ENCODE measurements around the gene GPRC5A. TPM values are rescaled to one million over a fixed set of nuclear protein-coding genes. Genes with fewer than 3 reads are reported as not detected.

GPRC5A gene
- total RNA-seq, 1 experiment from 2014 or later: 468 TPM

DNA sequence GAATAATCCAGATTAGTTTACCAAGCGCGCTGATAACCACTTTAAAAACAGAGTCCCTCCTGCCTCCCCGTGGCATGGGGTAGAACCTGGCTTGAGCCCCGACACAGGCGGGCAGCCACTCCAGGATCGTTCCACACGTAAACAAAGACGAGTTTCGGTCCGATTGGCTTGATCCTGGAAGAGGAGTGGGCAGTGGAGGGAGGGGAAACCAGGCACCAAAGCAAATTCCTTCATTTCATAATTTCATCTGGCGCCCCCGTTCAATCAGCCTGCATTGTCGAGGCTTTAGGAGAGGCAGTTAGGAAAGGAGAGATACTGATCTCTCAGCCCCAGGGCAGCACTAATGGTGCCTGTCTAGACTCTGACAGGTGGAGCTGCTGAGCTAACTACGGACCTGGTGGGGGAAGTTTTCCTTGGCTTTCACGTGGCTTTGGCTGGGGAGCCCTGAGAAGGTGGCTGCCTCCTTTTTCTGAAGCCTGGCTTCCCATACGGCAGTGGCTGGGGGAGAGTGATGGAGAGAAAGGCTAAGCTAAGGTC is 751 bp upstream of the GPRC5A start:
- Histone ChIP-seq H3K4me2 (peak overlapping the region; percentile 88), H3F3A (ENCODE audit: insufficient read depth, low read depth) (peaks cover 44% of the 10 kb centered on the region), H3K36me3 (ENCODE audit: low read depth) (peaks cover 31% of the 10 kb centered on the region), H3K79me2 (ENCODE audit: low read depth) (peaks cover 60% of the 10 kb centered on the region), H3K9me3 (ENCODE audit: insufficient read depth, low read depth) (no peaks in the 10 kb centered on the region), H3K27ac (peak overlapping the region; percentile 93), H2AFZ (no peak overlapping the region), H3K27me3 (ENCODE audit: insufficient read depth, low read depth) (no peaks in the 10 kb centered on the region), H3K9me2 (ENCODE audit: insufficient read depth) (no peaks in the 10 kb centered on the region), H3K4me1 (replicated peaks; ENCODE audit: insufficient read depth) (peaks cover 46% of the 10 kb centered on the region), H3K4me3 (peak overlapping the region; percentile 86), H4K20me1 (ENCODE audit: insufficient read depth) (peaks cover 35% of the 10 kb centered on the region)
- DNase-seq: peak; percentile 93
- intact Hi-C loops (cut with micrococcal nuclease; ENCODE audit: unreplicated experiment): loop anchor here (1.0 to 10.0 kb wide), 13 partner anchors 7 to 312 kb away; partner anchors contain the start of gene DDX47
- TF ChIP-seq, protein P1, sequence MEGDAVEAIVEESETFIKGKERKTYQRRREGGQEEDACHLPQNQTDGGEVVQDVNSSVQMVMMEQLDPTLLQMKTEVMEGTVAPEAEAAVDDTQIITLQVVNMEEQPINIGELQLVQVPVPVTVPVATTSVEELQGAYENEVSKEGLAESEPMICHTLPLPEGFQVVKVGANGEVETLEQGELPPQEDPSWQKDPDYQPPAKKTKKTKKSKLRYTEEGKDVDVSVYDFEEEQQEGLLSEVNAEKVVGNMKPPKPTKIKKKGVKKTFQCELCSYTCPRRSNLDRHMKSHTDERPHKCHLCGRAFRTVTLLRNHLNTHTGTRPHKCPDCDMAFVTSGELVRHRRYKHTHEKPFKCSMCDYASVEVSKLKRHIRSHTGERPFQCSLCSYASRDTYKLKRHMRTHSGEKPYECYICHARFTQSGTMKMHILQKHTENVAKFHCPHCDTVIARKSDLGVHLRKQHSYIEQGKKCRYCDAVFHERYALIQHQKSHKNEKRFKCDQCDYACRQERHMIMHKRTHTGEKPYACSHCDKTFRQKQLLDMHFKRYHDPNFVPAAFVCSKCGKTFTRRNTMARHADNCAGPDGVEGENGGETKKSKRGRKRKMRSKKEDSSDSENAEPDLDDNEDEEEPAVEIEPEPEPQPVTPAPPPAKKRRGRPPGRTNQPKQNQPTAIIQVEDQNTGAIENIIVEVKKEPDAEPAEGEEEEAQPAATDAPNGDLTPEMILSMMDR (conservative IDR thresholded peaks at IDR 0.05): peak; percentile 45; the same call in 1 of the 2 replicates
- no peak for TF ChIP-seq EZH2 (IDR thresholded peaks at IDR 0.05; ENCODE audit: low read depth)
- ChIA-PET CTCF (interaction anchor here (0.8 to 3.0 kb wide), 7 partner anchors 17 to 101 kb away, joined by 3 to 21 read pairs (median 5); partner anchors contain the start of gene DDX47), POLR2A (ENCODE audit: unreplicated experiment) (interaction anchor here (0.5 to 3.2 kb wide), 24 partner anchors 8 to 379 kb away, joined by 3 to 103 read pairs (median 6); partner anchors contain the start of gene EMP1)
- BruUV-seq (replicated peaks): no TSS peak

DNA sequence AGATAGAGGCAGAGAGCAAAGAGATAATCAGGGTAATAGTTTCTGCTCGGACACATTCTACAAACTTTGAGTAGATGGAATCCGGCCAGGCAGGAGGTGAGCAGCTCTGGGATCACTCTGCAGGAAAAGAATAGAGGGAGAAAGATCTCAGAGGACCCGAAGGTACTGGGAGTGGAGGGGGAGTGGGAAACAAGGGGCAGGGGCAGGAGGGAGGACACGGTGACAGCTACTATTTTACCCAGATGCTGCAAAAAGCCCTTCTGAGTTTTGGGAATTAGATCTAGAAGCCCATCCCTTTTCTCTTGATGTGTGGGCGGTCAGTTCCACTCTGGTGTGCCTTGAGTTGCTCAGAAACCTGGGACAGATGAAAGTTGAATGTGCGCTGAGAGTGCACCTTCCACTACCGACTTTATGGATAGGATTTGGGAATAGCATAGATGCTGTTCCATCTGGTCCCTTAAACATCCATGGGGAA is 556 bp downstream of the GPRC5A start:
- DNase-seq: peak in 1 of 2 experiments; percentile 39
- Histone ChIP-seq H3K9me3 (ENCODE audit: insufficient read depth, low read depth) (no peaks in the 10 kb centered on the region), H3K4me2 (peak overlapping the region; percentile 85), H3K4me3 (peak overlapping the region; percentile 86), H3K27me3 (ENCODE audit: insufficient read depth, low read depth) (no peaks in the 10 kb centered on the region), H3F3A (ENCODE audit: insufficient read depth, low read depth) (peaks cover 56% of the 10 kb centered on the region), H2AFZ (no peak overlapping the region), H3K9me2 (ENCODE audit: insufficient read depth) (no peaks in the 10 kb centered on the region), H3K36me3 (ENCODE audit: low read depth) (peaks cover 41% of the 10 kb centered on the region), H3K27ac (peak overlapping the region; percentile 93), H3K79me2 (ENCODE audit: low read depth) (peaks cover 73% of the 10 kb centered on the region), H4K20me1 (ENCODE audit: insufficient read depth) (peaks cover 48% of the 10 kb centered on the region), H3K4me1 (replicated peaks; ENCODE audit: insufficient read depth) (peaks cover 45% of the 10 kb centered on the region)
- CTCF ChIA-PET: interaction anchor here (0.7 to 3.0 kb wide), 9 partner anchors 19 to 1310 kb away, joined by 3 to 21 read pairs (median 4); partner anchors contain the start of gene DDX47
- no peak for TF ChIP-seq EZH2 (IDR thresholded peaks at IDR 0.05; ENCODE audit: low read depth)
- TF ChIP-seq, protein P1 (conservative IDR thresholded peaks at IDR 0.05): no peak
- intact Hi-C loops (cut with micrococcal nuclease; ENCODE audit: unreplicated experiment): loop anchor here (1.0 to 10.0 kb wide), 11 partner anchors 9 to 310 kb away; no protein-coding TSS in a partner anchor
- BruUV-seq (replicated peaks): TSS peak; percentile 34
- POLR2A ChIA-PET (ENCODE audit: unreplicated experiment): interaction anchor here (0.5 to 3.2 kb wide), 23 partner anchors 9 to 339 kb away, joined by 3 to 103 read pairs (median 7); no protein-coding TSS in a partner anchor

DNA sequence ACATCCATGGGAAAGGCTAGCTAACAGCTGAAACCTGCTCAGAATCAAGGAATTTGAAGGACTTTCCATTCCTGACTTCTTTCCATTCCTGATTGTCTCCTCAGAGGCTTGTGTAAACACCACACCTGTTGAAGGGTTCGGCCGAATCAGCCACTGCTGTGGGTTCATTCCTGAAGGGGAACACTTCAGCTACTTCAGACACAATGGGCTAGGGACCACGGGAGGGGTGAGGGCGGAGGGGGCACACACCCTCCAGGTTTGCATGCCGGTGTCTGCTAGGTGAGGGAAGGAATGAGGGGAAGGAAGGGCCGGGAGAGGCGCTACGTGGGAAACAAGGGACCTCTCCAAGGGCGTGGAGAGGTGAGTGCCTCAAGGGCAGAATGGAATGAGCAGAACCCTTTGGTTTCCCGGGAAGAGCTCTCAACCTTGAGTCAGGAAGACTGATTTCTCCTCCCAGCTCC is 1.3 kb downstream of the GPRC5A start:
- H3K79me2 ChIP-seq (ENCODE audit: low read depth): peaks cover 81% of the 10 kb centered on the region
- peak overlapping the region; percentile 86 for H3K4me3 ChIP-seq
- ChIA-PET CTCF (interaction anchor here (0.9 to 3.0 kb wide), 4 partner anchors 57 to 104 kb away, joined by 3 to 9 read pairs (median 6); partner anchors contain the start of gene DDX47), POLR2A (ENCODE audit: unreplicated experiment) (interaction anchor here (0.5 to 3.2 kb wide), 9 partner anchors 10 to 280 kb away, joined by 3 to 103 read pairs (median 5); no protein-coding TSS in a partner anchor)
- H3K4me1 ChIP-seq (replicated peaks; ENCODE audit: insufficient read depth): peaks cover 46% of the 10 kb centered on the region
- TF ChIP-seq, protein P1 (conservative IDR thresholded peaks at IDR 0.05): no peak
- TF ChIP-seq EZH2 (IDR thresholded peaks at IDR 0.05; ENCODE audit: low read depth): no peak
- H3K4me2 ChIP-seq: peak overlapping the region; percentile 85
- no peaks in the 10 kb centered on the region for H3K27me3 ChIP-seq (ENCODE audit: insufficient read depth, low read depth)
- H3K27ac ChIP-seq: peak overlapping the region; percentile 93
- H3K9me2 ChIP-seq (ENCODE audit: insufficient read depth): no peaks in the 10 kb centered on the region
- DNase-seq: peak; percentile 48 to 67
- H4K20me1 ChIP-seq (ENCODE audit: insufficient read depth): peaks cover 55% of the 10 kb centered on the region
- H3K9me3 ChIP-seq (ENCODE audit: insufficient read depth, low read depth): no peaks in the 10 kb centered on the region
- no peak overlapping the region for H2AFZ ChIP-seq
- no TSS peak for BruUV-seq (replicated peaks)
- intact Hi-C loops (cut with micrococcal nuclease; ENCODE audit: unreplicated experiment): loop anchor here (5.0 to 10.0 kb wide), 2 partner anchors 202 to 310 kb away; no protein-coding TSS in a partner anchor
- peaks cover 63% of the 10 kb centered on the region for H3F3A ChIP-seq (ENCODE audit: insufficient read depth, low read depth)
- peaks cover 43% of the 10 kb centered on the region for H3K36me3 ChIP-seq (ENCODE audit: low read depth)
